Measurements from ENCODE around the gene IGFALS.

Gene IGFALS

GRCh38 chr16:1790611-1791255 is 2.8 kb downstream of the IGFALS start:
- DNase-seq (ENCODE audit: low read depth in 2 of 3, low spot score in 2 of 3), result no peak

GRCh38 chr16:1790261-1790610 is 3.3 kb downstream of the IGFALS start:
- no peak for DNase-seq (ENCODE audit: low read depth in 2 of 3, low spot score in 2 of 3)

DNA sequence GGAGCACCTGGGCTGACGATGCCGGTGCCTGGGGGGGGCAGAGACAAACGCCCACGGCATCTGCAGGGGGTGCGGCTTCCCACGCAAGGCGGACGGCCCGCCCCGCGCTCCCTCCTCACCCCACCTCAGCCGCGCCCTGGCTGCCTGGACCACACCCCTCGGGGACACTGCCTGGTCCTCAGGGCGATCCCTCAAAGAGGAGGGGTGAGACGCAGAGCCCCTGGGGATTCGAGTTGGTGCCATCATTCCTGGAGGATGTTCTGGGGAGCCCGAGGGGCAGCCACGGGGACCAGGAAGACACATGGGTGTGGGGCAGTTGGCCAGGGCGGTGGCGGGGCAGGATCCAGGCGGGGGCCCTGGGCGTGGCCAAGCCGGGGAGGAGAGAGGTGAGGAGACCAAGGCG is 3.9 kb downstream of the IGFALS start:
- DNase-seq (ENCODE audit: low read depth in 2 of 3, low spot score in 2 of 3), result no peak

DNA sequence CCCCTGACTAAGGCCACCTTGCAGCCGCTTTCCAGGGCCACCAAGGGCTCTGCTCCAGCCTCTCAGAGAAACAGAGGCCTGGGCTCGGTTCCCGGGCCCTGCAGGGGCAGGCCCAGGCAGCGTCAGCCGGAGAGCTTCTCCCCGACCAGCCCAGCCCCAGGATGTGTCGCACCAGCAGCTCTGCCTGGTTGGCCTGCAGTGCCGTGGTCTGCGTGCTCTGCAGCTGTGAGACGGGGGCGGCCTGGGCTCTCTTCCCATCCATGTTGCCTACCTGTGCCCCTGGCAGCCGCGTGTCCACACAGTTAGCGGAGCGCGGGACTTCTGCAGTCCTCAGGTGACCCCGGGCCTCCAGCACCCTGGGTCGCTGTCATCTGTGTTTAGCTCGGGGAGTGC is 4.8 kb downstream of the IGFALS start:
- no peak for DNase-seq (ENCODE audit: low read depth in 2 of 3, low spot score in 2 of 3)

DNA sequence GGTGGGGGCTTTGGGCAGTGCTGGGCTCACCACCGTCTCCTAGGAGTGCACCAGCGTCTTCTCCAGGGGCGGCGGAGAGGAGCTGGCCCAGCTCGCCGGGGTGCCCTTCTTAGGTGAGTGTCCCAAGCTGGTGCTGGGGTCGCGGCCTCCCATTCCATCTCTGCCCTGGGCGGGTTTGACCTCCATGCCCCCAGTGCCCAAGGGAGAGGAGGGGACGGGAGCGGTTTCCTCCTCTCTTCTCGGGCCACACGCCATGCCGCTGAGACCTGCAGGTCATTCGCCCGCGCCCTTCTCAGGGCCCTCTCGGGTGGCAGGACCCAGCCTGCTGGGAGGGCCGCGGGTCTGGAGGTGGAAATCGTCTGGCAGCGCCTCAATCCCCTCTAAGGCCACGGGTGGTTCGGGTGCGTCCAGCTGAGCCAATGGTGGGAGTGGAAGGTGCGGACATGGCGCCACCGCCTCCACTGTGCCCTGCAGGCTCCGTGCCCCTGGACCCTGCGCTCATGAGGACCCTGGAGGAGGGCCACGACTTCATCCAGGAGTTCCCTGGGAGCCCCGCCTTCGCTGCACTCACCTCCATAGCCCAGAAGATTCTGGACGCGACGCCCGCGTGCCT is 5.3 kb downstream of the IGFALS start:
- DNase-seq (ENCODE audit: low read depth in 2 of 3, low spot score in 2 of 3), result no peak

DNA sequence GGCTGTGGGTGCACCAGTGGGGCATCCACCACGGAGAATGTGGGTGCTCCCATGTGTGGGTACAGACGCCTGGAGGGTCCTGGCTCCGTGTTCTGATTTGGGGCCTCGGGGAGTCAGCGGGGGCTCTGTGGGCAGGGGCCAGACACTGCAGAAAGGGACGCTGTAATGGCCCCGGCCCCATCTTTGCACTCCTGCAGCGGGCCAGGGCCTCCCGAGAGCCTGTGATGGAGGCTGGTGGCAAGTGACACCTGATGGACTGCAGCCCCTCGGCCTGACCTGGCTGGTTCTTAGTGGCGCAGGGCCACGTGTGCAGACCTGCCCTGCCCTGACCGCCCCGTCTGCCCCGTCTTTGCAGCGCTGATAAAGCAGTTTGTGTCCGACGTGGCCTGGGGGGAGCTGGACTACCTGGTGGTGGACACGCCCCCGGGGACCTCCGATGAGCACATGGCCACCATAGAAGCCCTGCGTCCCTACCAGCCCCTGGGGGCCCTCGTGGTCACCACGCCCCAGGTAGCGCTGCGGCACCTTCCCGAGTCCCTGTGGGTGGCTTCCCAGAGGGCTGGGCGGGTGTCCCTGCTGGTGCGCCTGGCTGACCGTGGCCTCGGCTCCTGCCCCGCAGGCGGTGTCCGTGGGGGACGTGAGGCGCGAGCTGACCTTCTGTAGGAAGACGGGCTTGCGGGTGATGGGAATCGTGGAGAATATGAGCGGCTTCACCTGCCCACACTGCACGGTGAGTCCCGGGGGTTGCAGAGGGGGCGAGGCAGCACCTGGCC is 6.0 kb downstream of the IGFALS start:
- DNase-seq (ENCODE audit: low read depth in 2 of 3, low spot score in 2 of 3), result no peak

DNA sequence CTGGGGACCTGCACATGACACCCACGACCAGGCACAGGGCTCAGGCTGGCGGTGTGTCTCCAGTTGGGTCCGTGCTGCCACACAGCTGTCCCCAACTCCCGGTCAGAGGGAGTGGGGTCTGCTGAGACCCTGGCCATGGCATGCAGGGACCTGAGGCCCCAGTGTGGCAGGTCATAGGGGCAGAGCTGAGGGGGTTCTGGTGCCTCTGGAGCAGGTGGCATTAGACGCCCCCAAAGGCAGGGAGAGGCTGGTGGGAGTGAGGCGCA is 6.5 kb downstream of the IGFALS start:
- no peak for DNase-seq (ENCODE audit: low read depth in 2 of 3, low spot score in 2 of 3)

GRCh38 chr16:1786242-1787055 is 7.1 kb downstream of the IGFALS start:
- DNase-seq (ENCODE audit: low read depth in 2 of 3, low spot score in 2 of 3), result no peak

DNA sequence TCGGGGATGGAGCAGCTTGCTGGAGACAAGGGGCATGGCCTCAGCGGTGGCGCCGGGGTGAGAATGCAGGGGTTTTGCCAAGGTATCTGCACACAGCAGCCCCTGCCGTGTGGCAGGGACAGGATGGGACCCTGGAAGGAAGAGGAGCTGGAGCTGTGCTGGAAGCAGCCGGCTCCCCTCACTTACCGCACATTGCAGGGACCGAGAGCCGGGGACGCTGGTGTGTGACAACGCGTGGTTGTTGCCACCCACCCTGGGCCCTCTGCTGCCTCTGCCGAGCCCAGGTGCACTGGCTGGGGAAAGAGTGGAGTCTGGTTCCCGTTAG is 7.7 kb downstream of the IGFALS start:
- DNase-seq (ENCODE audit: low read depth in 2 of 3, low spot score in 2 of 3), result no peak

GRCh38 chr16:1784977-1785845 is 8.3 kb downstream of the IGFALS start:
- DNase-seq (ENCODE audit: low read depth in 2 of 3, low spot score in 2 of 3), result no peak

DNA sequence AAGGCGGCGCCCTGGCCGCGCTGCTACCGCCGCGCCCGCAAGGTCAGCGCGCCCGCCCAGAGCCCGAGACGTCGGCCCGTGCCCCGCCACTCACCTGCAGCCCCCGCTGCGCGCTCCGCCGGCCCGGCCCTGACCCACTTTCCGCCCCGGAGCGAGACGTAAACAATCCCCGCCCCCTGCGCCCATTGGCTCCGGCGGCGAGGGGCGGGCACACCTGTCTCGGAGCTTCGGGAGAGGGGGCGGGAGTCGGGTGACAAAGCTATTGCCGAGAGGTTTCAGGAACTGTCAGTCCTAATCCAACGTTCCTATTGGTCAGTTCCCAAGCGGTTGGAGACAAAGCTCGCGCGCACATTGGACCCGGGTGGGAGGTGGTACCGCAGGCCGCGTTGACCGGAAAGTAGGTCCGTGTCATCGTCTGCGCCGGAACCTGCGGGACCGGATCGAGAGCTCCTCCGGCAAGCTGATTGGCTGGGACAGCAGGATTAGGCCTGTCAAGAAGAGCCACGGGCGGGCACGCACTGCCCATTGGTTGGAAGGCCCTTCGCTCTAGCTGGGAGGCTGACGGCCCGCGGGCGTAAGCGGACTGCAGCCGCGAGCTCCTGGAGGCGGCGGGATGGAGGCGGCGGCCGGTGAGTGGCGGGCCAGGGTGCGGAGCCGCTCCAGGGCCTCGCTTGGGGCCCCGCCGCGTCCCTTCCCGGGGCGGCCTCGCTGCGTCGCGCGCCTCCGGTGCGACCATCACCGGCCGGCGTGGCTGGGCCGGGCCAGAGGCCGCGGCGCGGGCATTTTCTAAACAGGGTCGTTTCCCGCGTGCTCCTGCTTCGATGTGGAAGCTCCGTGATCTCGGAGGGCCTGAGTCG is 10.9 kb downstream of the IGFALS start, which contains the start of the genes NUBP2 and SPSB3:
Gene NUBP2, plus strand, starts transcription at position 553 of the 857 bp plus-strand sequence. Its CDS starts 61 bp downstream, at position 614.
Gene SPSB3, minus strand, starts transcription at position 164 of the 857 bp plus-strand sequence. CDS start 1,088 bp downstream, outside the sequence.
- DNase-seq (ENCODE audit: low read depth in 2 of 3, low spot score in 2 of 3), result peak; percentile 83 to 97 (median 95)

DNA sequence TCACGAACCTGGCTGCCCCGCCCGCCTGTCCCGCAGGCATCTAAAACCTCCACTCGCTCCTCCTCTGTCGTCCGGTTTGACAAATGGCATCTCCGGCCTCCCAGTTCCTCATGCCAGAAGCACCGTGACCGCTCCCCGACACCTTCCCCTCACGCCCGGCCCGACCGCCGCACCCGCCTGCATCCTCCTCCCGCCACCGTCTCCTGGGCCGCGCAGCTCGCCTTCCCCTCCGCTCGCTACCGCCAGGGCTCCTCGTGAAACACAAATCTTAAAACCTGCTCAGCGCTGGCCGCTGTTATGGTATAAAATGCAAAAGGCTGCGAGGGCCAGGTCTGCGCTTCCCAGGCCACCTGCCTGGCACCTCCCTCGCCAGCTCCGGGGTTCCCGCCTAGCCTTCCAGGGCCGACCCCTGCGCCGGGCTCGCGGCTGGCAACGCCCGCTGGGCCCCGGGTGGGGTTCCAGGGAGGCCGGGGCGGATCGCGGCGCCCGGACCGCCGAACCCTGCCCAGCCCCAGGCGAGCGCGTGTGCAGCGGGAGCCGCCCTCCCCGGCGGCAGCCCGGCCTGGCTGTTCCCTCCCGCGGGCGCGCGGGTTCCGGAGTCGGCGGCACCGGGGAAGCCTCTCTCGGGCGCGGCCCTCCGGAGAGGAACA is 11.6 kb downstream of the IGFALS start:
- DNase-seq (ENCODE audit: low read depth in 2 of 3, low spot score in 2 of 3), result no peak

DNA sequence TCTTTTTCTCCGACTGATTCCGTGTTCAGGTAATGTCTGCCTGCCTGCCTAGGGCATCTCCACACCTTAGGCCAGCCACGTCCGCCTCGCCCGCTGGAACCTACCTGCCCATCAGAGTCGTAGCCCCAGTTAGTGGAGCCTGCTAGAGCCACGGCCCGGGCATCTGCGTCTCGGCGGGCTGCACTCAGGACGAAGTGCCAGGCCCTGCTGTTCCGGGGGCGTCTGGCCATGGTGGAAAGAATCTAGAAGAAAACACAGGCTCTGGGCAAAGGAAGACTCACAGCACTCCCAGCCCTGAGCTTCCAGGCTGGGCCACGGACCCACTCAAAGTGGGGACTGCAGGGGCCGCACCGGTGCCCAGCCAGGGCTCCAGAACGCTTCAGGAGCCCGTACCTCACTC is 12.3 kb downstream of the IGFALS start:
- no peak for DNase-seq (ENCODE audit: low read depth in 2 of 3, low spot score in 2 of 3)

DNA sequence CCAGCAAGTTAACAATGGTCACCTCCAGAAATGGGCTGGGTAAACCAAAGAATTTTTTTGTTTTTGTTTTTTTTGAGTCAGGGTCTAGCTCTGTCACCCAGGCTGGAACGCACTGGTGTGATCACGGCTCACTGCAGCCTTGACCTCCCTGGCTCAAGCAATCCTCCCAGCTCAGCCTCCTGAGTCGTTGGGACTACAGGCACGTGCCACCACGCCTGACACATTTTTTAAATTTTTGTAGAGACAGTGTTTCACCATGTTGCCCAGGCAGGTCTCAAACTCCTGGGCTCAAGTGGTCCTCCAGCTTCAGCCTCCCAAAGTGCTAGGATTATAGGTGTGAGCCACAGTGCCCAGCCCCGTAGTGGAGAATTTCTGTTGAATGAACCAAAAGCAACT is 12.8 kb downstream of the IGFALS start:
- DNase-seq (ENCODE audit: low read depth in 2 of 3, low spot score in 2 of 3), result no peak

GRCh38 chr16:1779741-1780676 is 13.5 kb downstream of the IGFALS start:
- DNase-seq (ENCODE audit: low read depth in 2 of 3, low spot score in 2 of 3), result no peak

GRCh38 chr16:1779234-1779701 is 14.2 kb downstream of the IGFALS start:
- DNase-seq (ENCODE audit: low read depth in 2 of 3, low spot score in 2 of 3), result no peak

DNA sequence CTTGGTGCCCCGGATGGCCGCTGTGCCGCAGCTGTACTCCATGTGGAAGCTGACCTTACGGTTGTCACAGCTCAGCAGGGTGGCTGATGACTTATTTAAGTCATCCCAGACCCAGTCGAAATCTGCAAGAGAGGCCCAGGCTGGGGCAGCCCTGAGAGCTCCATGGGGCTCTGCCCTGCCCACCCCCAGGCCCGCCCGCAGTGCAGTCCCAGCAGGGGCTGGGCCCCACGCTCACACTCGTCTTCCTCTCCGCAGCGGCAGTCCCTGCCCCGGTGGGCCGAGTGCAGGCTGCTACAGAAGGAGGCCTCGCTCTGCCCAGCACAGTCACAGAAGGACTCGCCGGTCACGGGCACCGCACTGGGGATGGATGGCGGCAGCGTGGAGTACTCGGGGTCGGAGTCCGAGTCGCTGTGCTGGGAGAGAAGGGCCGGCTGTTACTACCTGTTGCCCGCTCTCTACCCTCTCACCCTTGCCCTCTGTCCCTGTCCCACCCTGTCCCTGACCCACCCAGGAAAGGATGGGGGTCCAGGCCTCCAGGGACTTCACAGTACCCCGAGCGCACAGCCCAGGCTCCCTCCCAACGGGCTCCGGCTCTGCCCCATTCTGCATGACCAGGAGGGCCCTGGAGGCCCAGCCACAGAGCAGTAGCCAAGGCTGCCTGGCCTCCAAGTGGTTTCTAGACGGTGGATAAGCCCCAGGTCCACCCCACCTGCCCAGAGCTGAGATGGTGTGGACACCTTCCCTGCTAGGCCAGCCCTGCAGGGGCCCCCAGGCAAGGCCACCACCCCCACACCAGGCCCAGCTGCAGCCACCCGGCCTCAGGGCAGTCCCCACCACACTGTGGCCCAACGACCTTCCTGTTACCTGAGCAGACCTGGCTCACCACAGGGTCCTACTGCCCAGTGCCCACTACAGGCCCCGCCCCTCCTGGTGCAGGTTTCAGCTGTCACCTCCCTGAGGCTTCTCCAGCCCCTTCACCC is 15.0 kb downstream of the IGFALS start:
- no peak for DNase-seq (ENCODE audit: low read depth in 2 of 3, low spot score in 2 of 3)

Data from activated CD8-positive, alpha-beta memory T cell treated with anti-CD3 and anti-CD28 coated beads for 48 hours (primary cell).